Heart left ventricle (tissue), 13 donors: ENCODE results near the gene MARCHF7.

Source experiments
- CTCF ChIP-seq, 12 donors: fragments of 200-600 bp; sonication (generic) in 4 of 12; IDR thresholded peaks; one replicate each; pipeline versions ENCODE4 v1.5.0 to v1.8.0; 2018 to 2022; ENCODE audit warnings: antibody characterized with exemption in 12 of 12, mild to moderate bottlenecking in 5 of 12
- POLR2A ChIP-seq, 2 donors: fragments of 450-650 bp; IDR thresholded peaks; one replicate each; pipeline ENCODE4 v1.6.1; 2017; ENCODE audit warnings: antibody characterized with exemption in 2 of 2, mild to moderate bottlenecking in 2 of 2, moderate library complexity in 2 of 2
- donor health status: ischemic (EF 13 %, LVEDD 7.1; RV severe dilation, severe dysfunction).
- donor health status: DM: no; HTN: yes; CAD: no.
- donor health status: DM: no; HTN: no; CAD: no.
- donor health status: ischemic (EF 25% LVEDD 6.9; RV normal size, moderate dysfunction).
- donor health status: ischemic (EF 25% LVEDD 5.7; RV mildly dilated, moderate dysfunction).
- donor health status: ischemic (EF 35%, LVEDD 5.7; RV mildly dilated, moderate dysfunction).
- donor health status: nonischemic (EF 11% LVEDD 7.7; RV severe dilation, severe dysfunction).
- donor health status: DM: yes; HTN: yes; CAD: no.
- donor health status: PGD.
- donor health status: ischemic (EF 29% LVEDD 5.4; RV normal size, mild dysfunction).
- donor health status: nonischemic (EF 23%, LVEDD 6.1; RV moderate dilation, normal function).

- TF ChIP-seq CTCF (IDR thresholded peaks at IDR 0.05) (peak in 3 of 12 donors; percentile 16 to 29 (median 20)), POLR2A (IDR thresholded peaks at IDR 0.05) (no peak)
Measured at GRCh38 chr2:159755788-159756187, 43.5 kb downstream of the MARCHF7 start.
